Cerebellar nuclear complex (tissue), 1 donor: ENCODE measurements around the gene RGS17.
"Not testable (repeated sequence)": the region's sequence is repeated elsewhere in the genome, so short reads cannot be mapped to it uniquely, and the experiment has no call there.

Experiments
- DNase-seq, 2 experiments: peaks; one replicate each; lab custom pipeline; 2025; lab: John Stamatoyannopoulos, UW

Gene RGS17

DNA sequence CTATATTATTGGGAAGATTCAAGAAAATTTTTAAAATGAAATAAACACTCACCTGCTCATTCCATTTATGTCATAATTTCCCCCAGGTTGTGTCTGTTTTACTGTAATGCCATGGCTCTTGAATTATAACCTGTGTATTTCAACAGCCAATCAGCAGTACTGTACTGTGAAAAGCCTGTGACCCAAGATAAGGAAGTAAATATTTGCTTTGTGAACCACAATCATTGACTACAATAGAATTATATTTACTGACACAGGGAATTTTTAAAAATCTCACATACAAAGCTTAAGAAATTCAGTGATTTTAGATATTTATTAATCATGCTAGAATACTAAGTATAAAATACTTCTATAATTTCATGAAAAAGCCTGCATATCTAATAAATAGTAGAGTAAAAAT lies 6.0 kb downstream of the RGS17 start:
- no peak for DNase-seq

DNA sequence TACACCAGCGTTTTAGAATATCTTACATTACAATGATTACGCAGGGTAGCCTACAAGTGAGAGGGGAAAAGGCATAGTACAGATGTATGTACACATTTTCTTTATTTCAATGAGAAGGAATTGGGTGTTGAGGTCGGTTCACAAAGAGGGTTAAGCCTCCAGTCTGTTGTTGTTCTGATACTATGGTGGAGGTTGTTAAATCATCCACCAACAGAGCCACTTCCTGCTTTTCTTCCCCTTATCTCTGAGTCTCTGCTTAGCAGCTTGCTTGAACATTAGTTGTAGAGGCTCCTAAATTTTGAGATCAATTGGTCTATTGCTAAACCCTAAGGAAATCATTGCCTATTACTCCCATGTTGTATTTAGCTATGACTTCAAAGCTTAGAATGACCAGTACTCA lies 7.3 kb downstream of the RGS17 start:
- no peak for DNase-seq

DNA sequence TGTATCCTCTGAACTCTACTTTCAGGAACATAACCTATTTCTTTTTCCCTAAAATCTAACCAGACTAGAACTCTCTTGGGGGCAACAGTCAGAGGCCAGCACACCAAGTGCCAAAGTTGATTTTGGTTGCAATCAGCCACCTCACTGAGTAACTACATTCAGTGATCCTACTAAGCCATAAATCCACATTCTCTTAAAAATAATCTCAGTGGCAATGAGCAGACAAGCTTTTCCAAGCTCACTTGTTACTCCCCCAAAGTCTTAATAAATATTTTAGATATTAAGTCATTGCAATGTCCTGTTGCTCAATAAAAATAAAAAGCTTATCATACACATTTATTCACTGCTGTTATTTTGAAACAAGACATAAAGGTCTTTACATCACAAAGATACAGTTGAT lies 9.8 kb downstream of the RGS17 start:
- no peak for DNase-seq

DNA sequence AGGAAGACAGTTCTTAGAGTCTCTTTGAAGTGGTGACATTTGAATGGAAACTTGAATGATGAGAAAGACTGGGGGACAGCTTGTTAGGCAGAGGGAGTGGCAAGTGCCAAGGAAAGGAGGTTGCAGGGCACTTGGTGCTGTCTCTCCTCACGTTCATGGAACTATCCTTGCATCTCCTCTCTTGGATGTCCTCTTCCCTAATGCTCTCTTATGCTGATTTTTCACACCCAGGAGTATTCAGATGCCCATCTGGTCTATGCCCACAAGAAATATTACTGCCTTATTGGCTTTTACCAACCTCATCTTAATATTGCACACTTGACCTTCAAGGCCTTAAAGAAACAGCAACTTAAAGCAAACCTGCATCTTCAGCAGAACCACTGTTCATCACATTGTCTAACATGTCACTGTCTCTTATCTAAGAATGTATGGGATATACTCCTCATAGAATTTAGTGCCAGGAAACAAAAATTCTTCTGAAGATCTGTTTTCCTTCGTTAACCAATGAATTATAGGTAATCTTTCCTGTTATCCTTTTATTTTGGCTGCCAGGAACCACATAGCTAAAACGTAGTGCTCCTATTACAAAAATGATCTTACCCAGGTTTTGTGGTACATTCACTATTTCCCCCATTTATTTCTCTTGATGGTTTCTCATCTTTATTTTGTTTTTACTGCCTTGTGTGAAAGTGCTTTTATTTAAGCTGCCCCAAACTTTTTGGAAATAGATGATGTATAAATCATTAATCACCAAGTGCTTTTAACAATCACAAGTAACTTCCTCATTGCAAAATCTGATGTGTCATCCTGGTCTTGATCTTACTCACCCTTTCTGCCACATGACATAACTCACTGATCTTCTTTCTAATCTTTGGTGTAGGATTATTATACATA lies 12.8 kb downstream of the RGS17 start:
- no peak for DNase-seq

DNA sequence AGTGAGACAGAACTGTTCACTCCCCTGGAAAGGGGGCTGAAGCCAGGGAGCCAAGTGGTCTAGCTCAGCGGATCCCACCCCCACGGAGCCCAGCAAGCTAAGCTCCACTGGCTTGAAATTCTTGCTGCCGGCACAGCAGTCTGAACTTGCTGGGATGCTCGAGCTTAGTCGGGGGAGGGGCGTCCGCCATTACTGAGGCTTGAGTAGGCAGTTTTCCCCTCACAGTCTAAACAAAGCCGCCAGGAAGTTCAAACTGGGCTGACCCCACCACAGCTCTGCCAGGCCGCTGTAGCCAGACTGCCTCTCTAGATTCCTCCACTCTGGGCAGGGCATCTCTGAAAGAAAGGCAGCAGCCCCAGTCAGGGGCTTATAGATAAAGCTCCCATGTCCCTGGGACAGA lies 20.0 kb downstream of the RGS17 start:
- DNase-seq: not testable (repeated sequence)

DNA sequence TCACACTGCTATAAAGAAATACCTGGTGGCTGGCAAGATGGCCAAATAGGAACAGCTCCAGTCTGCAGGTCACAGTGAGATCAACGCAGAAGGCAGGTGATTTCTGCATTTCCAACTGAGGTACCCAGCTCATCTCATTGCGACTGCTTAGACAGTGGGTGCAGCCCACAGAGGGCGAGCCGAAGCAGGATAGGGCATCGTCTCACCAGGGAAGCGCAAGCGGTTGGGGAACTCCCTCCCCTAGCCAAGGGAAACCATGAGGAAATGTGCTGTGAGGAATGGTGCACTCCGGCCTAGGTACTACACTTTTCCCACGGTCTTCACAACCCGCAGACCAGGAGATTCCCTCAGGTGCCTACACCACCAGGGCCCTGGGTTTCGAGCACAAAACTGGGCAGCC lies 20.5 kb downstream of the RGS17 start:
- DNase-seq: not testable (repeated sequence)

DNA sequence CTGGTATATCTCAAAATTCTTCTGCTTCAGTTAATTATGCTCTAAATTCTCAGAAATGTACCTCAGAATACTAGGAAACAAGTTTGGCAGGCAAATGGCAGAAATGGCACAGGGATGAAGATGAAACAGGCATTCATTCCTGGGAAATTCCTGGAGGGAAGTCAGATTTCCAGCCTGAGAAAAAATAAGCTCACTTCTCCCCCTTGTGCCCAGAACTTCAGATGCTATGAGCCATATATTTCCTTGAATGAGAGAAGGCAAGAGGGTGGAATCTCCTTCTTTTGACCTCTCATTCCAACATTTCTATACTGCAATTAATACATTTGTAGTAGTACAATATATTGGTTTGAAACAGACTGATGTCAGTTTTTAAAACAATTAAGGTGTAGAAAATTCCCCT lies 22.8 kb downstream of the RGS17 start:
- no peak for DNase-seq

DNA sequence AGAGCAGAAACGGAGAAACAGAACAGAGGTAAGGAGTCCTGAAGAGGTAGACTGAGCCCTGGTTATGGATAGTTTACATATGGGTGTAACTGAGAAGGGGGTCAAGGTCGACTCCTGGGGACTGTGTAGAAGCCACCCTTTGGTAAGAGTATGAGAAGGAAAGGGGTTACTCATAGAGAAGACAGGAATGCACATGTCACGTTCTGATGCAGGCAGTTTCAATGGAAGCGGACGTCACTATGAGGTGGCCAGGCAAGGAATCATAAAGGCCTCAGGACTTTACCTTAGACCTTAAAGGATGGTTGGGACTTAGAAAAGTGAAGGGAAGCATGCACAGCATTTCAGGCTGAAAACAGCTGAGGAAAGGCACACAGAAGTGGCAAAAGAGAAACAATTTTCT lies 25.1 kb downstream of the RGS17 start:
- DNase-seq: no peak

DNA sequence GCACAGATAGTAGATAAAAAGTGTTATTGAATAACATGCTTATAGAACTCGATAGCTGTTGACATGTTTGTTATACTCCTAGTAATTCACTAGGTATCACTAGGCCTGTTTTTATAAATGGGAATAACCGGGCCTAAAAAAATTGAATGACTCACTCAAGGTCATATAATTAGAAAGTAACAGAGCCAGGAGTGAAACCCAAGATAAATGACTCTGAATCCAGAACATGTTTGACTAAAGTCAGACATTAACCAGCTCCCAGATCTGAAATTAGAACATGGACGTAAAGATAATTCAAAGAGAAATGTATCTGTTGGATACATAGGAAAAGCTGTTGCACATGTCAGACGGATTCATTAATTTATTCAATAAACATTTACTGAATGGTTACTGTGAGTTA lies 26.9 kb downstream of the RGS17 start:
- DNase-seq: no peak

DNA sequence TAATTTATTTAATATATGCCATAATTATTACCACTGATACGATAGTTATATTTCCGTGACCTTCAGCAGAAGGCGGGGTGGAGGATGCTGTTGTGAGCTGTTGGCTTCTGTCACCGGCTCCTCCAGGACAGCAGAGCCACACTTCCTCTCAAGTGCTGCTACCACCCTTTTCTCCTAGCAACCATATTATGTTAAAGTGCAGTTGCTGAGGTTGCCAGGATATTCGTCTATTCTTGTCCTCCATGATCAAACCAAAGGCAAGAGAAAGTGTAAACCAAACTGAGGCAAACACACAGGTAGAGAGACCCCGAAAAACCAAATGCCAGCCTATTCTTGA lies 27.8 kb downstream of the RGS17 start:
- no peak for DNase-seq

DNA sequence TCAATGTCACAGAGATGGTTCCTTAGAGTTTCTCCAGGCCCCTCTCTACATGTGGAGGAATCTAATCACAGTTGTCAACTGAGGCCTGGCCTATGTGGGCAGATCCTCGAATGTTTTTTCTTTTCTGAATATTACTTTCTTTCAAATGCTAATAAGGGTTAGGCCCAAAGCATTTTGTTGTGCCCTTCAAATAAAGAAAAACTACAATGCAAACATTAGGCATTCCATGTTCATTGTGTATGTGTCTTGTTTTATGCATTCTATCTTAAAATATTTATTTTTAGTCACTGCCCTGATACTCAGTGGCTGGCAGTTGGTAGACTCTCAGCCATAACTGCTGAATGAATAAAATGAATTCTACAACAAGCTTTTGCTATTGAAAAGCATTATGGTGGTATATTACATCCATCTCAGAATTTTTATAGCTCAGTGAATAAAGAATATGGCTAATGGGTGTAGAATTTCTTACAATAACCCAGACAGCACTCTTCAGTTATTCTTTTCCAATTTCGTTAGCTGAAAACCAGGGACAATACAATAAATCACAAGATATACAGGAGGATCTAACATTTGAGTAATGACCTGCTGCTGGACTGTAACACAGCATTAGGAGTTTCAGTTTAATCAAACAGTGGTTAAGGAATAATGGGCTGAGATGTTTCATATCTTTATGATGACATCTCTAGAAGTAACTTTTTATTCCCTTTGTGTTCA lies 28.3 kb downstream of the RGS17 start:
- no peak for DNase-seq

DNA sequence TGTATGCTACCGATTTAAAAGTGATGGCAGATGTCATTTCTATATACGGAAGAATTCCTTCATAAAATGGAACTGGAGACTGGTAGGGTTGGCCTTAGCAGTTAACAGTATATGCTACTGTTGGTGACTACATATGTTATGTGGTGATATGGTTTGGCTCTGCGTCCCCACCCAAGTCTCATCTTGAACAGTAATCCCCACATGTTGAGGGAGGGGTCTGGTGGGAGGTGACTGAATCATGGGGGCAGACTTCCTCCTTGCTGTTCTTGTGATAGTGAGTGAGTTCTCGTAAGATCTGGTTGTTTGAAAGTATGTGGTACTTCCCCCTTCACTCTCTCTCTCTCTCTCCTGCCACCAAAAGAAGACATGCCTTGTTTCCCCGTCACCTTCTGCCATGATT lies 29.6 kb downstream of the RGS17 start:
- DNase-seq: no peak

DNA sequence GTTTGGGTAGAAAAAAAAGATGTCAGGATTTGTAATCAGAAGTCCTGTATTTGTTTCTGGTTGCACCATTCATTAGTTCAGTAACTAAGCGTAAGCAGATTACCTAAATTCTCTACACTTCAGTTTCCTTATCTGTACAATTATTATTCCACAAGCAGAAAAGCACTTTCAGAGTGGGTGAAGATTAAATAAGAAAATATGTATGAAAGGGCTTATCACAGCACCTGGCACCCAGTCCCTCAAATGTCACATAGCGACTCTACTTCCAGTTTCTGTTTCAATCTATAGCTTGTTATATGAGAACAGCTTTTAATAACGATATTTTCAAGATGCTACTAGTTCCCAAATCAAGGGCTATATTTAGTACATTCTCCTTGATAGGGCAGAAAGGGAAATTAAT lies 31.4 kb downstream of the RGS17 start:
- no peak for DNase-seq

DNA sequence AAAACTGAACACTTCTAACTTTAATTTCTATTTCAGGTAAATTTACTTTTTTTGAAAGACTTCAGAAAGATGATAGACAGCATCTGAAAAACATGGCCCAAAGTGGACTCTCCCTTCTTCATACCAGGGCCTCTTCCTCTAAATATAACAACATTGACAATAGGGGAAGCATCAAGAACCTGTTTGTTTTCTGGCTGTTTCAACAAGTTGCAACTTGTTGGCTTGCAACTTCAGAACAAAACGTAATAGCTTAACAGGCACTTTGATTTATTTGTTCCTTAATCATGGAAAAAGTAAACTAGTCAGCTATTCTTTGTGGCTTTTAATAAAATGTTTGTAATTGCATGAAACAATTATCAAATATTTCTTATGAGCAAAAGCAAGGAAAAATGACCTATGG lies 34.3 kb downstream of the RGS17 start:
- no peak for DNase-seq

DNA sequence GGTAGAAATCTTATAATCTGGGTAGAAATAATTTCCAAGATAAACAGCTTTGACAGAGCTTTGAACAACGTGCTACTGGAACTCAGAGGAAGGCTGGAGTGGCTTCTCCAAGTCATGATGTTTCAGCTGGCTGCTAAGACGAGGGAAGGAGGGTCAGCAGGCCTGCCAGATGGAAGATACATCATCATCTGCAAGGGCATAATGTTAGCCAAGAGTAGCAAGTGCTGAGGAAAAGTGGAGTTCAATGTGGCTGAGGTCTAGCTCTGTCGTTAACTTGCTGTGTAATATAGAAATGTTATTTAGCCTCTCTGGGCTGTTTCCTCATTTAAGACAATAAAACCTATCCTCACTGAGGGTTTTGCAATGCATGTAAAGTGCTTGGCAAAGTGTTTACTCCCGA lies 35.1 kb downstream of the RGS17 start:
- no peak for DNase-seq

DNA sequence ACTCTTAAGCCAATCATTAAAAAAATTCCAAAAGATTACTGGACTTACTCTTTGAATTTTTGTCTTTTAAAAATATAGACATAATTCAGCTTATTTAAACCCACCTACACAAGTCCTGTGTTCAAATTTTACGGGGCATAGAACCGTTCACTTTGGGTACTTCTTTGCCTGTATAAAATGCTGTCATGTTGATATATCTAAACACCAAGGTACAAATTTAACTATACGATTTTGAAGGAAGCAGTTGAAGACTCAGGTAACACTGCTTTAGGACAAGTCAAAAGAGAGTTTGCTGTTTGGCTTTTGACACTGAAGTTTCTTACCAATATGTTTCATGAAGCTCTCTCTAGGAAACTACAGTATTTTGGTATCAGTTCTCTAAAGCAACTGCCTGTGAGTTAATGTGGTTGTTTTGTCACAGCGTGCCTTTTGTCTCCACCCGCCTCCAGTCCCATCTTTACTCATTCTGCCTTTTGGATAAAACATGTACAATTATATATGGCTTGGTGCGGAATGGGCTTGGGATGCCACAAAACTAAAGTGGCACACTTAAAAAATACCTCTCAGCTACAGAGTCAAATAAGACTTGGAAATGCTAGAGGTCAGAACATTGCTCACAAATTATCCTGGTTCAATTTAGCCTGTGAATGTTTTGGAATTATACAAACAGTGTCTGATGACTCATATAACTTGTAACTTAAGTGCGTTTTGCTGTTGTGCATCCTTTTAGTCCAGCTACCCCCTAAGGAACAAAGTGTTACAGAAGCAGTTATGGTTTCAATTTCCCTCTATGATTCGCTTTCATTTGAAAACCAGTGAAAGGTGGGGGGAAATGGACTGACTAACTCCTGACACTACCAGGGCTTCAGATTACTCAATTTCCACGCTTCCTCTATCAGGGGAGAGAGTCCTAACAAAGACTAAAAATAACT lies 38.7 kb downstream of the RGS17 start:
- no peak for DNase-seq

DNA sequence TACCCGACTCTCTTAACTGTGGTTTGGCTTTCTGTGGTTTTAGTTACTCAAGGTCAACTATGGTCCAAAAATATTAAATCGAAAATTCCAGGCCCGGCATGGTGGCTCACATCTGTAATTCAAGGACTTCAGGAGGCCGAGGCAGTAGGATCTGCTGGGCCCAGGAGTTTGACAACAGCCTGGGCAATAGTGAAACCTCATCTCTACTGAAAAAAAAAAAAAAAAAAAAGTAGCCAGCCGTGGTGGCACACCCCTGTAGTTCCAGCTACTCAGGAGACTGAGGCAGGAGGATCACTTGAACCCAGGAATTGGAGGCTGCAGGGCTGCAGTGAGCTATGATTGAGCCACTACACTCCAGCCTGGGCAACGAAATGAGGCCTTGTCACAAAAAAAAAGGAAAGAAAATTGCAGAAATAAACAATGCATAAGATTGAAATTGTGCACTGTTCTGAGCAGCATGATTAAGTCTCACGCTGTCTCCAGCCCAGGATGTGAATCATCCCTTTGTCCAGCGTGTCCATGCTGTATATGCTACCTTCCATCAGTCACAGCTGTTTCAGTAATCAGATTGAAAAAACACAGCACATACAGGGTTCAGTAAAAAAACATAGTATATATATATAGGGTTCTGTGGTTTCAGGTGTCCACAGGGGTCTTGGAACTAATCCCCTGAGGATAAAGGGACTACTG lies 40.7 kb downstream of the RGS17 start:
- no peak for DNase-seq

DNA sequence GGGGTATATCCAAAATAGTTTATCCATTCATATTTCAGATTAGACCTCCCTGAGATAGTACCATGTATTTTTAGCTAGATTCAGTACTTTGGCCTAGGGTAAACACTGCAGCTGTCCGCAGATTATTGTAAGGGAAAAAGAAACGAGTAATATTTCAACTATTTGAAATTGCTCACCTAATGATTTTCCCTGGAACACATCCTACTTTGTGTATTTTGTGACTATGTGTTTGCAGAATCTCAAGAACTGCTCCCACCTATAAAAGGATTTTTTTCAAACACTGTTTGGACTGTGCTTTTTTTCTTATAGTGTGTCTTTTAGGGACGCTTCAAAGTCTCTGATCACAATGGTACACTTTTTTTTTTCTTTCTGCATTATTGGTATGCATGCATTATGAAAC lies 42.3 kb downstream of the RGS17 start:
- no peak for DNase-seq

DNA sequence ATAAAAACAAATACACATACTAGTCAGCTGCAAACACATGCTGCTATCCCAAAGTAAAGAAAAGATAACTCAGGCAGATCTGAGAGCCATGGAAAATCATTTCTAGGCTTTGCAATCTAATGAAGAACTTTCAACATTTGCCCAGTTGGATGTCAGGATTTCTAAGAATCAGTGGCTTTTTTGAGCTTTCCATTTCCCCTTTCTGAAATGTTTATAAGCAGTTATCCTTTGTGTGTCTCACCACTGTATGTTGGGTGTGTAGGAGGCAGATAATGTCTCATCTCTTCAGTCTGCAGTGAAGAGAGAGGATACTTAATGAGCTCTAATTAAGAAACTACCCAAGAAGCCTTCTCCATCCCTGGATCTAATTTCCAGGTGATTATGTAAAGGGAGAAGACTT lies 43.6 kb downstream of the RGS17 start:
- DNase-seq: no peak

DNA sequence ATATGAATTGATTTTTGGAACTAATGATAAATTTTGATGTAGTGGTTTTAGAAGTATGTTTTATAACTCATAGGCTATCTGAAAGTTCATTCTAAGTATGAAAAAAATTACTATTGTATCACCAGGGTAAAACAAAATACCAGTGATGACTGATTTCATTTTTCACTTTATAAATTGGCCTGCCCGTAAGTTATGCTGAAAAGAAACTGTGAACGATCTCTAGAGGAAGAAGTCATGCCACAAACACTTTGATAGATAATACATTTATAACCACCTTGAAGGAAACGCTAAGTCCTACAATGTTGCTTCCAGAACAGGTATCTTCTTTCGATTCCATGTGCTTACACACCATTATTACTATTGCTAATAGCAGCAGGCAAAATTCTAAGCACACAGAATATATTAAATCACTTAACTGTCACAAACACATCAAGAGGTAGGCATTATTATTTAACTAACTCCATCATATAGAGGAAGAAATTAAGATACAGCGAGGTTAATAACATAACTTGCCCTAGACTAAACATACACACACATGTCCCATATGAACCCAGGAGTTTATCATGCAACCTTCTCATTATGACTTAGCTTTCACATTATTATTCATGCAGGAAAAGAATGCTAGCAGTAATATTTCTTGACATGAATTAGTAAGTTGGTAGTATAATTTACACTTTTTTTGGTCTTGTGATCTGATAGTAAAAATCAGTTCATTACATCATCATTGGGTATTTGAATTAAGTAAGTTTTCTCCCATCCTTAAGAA lies 44.7 kb downstream of the RGS17 start:
- no peak for DNase-seq

DNA sequence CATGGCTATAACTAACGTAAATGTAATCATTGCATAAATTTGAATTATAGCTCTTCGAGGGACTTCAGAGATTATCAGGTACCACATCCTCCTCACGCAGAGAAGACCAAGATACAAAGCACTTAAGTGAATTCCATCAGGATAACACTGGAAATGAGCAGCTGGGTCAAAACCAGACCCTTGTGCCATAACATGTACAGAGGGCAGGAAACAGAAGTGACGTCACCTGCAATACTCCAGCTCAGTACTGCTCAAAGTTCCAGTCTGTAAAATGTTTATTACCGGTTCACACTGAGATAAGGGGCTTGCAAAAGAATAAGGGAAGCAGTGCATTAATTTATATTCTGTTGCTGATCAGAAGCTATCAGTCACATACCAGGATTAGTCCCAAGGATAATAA lies 45.8 kb downstream of the RGS17 start:
- no peak for DNase-seq
